HL-60 (cell line): ENCODE data around the gene LYPLAL1.

Experiments used
- GABPA ChIP-seq: IDR thresholded peaks from 2 replicates; pipeline ENCODE4 v1.6.1; 2012; ENCODE audit warnings: low read depth
- POLR2AphosphoS5 ChIP-seq: IDR thresholded peaks from 2 replicates; pipeline ENCODE4 v1.6.1; 2012; ENCODE audit warnings: low read depth
- TF ChIP-seq, protein P1 (sequence below): IDR thresholded peaks from 2 replicates; pipeline ENCODE4 v1.6.1; 2012; ENCODE audit warnings: low read depth; ENCODE audit not compliant: insufficient replicate concordance
- TF ChIP-seq, protein P2 (sequence below): IDR thresholded peaks from one replicate; pipeline ENCODE4 v1.5.1; 2011; ENCODE audit warnings: low read length, control low read depth, inconsistent platforms; ENCODE audit not compliant: insufficient read depth

DNA sequence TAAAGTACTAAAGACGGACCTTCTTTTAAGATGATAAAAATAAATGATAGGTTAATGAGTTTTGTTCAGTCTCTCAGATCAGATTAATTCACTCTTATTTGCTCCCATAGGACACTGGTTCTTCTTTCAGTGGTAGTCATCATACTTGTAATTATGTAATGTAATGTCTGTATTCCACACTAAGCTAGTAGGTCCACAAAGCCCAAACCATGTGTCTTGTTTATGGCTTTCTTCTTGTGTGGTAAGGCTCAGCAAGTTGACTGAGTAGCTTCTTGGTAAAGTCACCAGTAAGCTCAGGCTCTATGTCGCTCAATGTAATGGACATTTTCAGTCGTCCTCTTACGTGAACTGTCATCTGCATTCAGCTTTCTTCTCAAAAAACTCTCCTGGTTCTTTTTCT, 2.5 kb downstream of the LYPLAL1 start:
- TF ChIP-seq, protein P1, sequence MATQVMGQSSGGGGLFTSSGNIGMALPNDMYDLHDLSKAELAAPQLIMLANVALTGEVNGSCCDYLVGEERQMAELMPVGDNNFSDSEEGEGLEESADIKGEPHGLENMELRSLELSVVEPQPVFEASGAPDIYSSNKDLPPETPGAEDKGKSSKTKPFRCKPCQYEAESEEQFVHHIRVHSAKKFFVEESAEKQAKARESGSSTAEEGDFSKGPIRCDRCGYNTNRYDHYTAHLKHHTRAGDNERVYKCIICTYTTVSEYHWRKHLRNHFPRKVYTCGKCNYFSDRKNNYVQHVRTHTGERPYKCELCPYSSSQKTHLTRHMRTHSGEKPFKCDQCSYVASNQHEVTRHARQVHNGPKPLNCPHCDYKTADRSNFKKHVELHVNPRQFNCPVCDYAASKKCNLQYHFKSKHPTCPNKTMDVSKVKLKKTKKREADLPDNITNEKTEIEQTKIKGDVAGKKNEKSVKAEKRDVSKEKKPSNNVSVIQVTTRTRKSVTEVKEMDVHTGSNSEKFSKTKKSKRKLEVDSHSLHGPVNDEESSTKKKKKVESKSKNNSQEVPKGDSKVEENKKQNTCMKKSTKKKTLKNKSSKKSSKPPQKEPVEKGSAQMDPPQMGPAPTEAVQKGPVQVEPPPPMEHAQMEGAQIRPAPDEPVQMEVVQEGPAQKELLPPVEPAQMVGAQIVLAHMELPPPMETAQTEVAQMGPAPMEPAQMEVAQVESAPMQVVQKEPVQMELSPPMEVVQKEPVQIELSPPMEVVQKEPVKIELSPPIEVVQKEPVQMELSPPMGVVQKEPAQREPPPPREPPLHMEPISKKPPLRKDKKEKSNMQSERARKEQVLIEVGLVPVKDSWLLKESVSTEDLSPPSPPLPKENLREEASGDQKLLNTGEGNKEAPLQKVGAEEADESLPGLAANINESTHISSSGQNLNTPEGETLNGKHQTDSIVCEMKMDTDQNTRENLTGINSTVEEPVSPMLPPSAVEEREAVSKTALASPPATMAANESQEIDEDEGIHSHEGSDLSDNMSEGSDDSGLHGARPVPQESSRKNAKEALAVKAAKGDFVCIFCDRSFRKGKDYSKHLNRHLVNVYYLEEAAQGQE = no peak
- TF ChIP-seq, protein P2, sequence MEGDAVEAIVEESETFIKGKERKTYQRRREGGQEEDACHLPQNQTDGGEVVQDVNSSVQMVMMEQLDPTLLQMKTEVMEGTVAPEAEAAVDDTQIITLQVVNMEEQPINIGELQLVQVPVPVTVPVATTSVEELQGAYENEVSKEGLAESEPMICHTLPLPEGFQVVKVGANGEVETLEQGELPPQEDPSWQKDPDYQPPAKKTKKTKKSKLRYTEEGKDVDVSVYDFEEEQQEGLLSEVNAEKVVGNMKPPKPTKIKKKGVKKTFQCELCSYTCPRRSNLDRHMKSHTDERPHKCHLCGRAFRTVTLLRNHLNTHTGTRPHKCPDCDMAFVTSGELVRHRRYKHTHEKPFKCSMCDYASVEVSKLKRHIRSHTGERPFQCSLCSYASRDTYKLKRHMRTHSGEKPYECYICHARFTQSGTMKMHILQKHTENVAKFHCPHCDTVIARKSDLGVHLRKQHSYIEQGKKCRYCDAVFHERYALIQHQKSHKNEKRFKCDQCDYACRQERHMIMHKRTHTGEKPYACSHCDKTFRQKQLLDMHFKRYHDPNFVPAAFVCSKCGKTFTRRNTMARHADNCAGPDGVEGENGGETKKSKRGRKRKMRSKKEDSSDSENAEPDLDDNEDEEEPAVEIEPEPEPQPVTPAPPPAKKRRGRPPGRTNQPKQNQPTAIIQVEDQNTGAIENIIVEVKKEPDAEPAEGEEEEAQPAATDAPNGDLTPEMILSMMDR = no peak
- TF ChIP-seq GABPA (no peak), POLR2AphosphoS5 (no peak)
